ENCODE data around the gene PARD3B.

The PARD3B gene

DNA sequence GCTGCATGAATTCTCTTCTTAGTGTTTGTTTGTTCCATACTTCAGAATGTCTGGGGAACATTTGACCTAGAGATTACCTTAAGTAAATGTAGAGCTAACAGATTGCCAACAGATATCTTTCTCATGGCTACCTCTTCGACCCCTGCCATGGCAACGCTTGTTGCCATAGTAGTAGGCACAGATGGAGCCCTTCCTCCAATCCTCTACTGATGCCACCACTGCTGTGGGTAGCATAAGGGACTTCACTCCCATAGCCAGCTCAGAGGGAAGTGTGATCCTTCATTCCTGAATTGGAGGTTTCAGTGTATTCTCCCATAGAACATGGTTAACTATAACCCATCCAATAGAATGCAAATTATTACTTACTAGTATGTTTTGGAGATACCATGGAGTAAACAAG is 593.5 kb downstream of the PARD3B start:
- DNase-seq (ENCODE audit: low spot score), result no peak

DNA sequence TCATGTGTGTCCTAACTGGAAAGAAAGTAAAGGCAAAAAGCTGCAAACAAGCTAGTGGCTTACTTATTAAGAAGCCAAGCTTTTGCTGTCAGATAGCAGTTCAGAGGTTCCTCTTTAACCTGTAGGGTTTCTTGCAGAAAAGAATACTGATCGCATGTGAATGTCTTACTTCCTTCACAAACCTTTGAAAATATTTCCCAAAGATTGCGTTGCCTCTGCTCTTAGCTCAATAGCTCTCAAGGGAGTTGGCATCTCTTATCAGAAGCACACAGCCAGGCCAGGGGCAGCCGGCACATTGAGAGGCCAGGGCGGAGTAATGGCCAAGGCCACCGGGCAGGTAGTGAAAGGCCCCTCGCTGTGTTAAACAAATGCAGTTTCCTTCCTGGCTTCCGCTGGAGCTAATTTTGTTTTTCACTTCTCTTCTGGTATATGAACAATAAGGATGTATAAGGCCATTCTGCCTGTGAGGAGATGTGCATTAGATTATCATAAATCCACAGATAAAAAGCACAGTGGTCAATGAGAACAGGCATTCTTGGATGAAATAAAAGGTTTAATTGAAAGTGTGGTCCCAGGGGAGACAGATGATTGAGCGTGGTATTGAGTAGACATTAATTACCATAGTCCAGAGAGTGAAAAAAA is 594.7 kb downstream of the PARD3B start:
- DNase-seq (ENCODE audit: low spot score), result no peak

DNA sequence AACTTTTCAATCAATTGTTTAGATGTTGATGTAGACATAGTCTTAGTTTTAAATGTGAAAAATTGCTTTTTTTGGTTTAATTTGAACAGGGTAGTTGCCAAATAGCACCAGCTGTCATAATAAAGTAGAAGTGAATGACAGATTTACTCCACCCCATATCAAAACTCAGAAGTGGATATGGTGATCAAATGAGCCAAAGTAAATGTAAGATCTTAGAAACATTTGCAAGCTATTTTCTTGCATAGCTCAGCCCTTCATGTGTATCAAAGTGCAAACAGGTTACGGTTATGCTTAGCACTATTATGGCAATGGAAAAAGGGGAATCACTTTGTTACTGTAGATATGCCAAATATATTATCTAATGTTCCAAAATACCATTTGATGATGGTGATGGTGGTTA is 596.1 kb downstream of the PARD3B start:
- no peak for DNase-seq (ENCODE audit: low spot score)

DNA sequence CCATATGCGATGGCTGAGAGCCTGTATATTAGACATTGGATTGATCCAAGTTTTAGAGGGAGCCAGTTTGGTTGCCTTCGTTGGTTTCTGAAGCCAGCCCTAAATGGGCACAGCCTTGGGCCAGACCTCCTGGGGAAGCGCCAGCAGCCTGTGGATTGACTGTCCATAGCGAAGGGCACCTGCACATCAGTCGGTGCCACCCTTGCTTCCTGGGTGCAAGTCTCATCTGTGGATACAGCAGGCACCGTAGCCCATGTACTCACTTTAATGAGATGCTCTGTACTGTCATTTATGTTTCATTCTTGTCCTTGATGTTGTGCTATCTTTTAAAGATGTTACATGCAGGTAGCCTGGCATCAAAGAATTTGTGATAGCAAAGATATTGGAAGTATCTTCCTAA is 600.6 kb downstream of the PARD3B start:
- DNase-seq (ENCODE audit: low spot score), result no peak

DNA sequence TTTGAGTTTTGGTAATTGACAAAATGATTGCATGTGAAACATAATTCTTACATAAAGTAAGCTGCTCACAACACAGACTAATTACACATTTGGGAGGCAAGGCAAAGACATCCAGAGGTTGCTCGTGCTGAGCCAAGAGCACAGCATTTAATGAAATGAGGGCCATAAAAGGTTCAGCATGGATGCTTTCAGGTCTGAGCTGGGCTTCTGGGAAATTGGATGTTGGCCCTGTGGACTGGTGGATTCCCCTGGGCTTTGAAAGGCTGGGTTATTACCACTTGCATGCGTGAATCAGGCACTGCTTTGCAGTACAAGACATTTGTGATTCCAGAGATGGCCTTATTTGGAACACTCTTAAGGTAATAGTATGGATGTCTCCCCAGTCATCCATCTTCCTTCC is 603.5 kb downstream of the PARD3B start:
- no peak for DNase-seq (ENCODE audit: low spot score)

DNA sequence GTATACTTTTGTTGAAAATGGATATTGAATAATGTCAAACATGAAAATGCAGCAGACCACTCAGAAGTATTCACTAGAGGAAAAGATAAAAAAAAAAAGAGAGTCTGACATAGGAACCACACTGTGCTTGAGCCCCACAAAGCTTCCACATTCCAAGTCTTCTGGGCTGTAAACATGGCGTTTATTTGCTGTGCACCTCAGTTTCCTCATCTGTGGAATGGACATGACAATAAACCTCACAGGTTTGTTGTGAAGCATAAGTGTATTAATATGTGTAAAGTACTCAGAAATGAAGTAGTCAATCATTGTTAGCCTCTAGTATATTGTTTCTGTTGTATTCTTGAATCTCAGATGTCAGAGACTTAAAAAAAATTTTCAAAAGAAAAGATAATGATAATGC is 611.2 kb downstream of the PARD3B start:
- DNase-seq (ENCODE audit: low spot score), result no peak

DNA sequence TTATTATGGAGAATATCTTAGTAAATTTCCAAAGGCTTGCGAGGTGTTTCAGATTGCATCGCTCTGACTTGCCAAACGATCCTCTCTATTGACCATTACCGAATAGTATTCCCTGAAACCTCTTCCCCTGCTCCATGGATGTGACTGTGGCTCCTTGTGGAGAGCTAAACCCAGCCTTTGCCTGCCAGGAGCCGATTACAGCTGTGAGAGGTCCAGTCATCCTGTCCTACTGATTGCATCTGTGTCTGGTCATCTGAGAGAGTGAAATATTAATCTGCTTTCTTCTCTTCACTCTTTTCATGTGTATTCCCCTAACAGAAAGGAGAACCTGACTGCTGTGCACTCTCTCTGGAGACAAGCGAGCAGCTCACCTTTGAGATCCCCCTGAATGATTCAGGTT is 613.1 kb downstream of the PARD3B start:
- no peak for DNase-seq (ENCODE audit: low spot score)

DNA sequence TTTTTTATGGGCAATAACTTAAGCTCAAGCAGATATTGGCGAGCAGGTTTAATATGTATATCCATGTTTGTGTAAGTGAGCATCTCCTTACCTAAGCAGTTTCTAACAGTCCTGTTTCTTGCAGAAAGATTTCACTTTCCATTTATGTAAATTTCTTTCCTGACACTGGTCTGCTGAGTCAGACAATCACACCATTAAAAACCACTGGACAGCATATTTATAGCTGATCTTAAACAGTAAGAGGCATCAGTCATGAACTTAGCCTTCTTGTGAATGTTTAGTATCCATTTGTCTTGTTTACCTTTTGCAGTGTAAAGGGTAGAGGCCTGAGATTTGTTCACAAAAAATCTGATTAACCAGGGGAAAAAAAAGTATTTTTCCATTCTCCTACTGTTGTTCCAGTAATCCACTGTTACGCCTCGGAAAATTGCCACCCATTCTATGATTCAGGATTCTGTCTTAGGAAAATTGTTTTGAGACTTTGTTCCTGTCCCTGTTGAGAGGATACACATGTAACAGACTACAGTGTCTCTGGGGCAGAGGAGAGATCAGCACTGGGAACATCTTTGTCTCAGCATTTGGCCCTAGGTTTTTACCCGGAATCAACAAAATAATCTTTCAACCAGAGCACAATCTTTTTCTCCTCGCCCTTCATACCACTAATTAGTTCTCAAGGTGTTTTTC is 616.0 kb downstream of the PARD3B start:
- DNase-seq (ENCODE audit: low spot score), result no peak

DNA sequence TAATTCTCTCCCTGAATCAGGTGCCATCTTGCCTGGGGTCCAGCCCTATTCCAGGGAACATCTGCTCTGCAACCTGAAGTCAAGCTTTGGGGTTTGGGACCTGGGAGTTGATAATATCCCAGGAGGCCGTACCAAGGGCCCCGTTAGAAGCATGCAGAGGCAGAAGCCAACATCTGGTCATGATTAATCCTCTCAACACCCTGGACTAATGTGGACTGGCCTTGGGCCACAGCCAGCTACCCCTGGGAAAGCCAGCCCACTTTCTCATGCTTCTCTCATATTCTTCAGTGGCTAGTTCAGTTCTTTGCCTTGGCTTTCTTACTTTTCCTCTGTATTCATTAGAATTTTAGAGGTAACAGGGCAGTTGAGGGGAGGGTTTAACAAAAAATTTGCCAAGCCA is 621.5 kb downstream of the PARD3B start:
- DNase-seq (ENCODE audit: low spot score), result no peak

DNA sequence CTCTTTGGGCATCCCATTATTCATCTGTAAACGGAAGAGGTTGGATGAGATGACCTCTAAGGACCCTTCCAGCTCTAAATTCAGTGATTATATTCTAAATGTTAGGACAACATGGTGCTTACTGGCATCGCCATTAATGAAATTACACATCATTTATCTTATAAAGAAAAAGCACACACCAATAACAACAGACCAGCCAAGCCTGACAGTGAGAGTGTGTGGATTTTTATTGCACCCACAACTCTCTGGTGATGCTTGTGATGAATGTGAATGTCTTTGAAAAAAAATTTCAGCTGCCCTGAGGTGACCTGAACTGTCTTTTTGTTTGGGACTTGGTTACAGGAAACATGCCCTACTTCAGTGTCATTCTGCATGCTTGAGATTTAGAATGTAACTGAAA is 623.7 kb downstream of the PARD3B start:
- DNase-seq (ENCODE audit: low spot score), result no peak

DNA sequence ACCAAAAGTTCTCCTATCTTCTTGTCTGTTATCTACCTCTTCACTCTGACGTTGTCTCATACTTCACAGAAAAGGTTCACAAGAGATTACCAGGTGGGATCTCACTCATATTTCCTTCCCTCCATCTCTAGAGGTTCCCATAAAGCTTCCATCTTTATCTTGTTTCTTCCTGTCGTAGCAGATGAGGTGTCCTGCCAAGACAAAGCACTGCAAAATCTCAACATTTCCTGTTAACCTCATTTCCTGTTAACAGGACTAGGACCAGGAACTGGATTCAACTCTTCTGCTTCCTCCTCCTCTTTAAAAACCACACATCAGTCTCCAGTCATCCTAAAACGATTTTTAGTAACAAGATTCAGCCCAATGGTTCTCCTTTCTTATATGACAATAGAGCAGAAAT is 624.2 kb downstream of the PARD3B start:
- no peak for DNase-seq (ENCODE audit: low spot score)

DNA sequence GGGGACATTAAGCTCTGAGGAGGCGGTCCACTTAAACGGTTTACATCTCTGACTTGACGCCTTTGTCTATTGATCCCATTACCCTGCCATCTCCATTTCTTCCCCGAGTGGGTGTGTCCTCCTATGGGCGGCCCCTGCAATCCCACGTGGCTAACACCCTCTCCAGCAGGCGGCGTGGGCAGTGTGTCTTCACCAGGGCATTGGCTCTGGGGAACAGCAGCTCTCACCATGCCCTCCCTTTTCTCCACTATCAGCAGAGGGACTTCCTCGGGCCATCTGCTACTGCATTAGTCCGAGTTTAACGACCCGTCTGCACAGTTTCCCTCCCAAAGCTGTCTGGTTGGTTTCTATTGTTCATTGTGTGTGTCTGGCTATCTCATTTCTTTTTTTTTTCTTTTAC is 625.1 kb downstream of the PARD3B start:
- no peak for DNase-seq (ENCODE audit: low spot score)

DNA sequence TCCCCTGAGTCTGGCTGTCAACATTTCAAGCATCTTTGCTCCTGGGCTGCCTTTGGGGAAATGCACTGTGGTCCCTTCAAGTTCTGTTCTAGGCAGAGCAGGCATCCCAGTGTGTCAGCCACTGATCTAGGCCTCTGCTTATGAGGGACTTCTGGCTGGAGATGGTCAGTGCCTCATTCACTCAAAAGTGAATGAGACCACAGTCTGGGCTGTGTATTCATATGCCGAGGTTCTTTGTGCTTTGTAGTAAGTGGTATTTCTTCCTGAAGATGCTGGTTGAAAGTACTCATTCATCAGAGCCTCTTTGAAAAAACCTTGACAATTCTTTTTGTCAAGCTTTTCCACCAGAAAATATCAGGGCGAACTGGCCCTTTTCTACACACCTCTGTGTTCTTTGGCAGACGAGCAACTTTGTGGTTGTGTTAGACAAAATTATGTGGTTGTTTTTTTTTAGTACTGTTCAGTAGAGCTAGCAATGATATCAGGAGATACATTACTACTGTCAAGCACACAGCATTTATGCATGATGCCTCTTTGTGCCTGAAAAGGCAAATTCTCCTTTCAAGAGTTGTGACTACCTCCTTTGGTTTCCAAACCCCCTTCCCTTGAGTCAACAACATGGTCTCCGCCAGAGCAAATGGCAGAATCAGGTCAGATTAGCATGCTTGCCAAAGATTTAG is 626.1 kb downstream of the PARD3B start:
- no peak for DNase-seq (ENCODE audit: low spot score)

DNA sequence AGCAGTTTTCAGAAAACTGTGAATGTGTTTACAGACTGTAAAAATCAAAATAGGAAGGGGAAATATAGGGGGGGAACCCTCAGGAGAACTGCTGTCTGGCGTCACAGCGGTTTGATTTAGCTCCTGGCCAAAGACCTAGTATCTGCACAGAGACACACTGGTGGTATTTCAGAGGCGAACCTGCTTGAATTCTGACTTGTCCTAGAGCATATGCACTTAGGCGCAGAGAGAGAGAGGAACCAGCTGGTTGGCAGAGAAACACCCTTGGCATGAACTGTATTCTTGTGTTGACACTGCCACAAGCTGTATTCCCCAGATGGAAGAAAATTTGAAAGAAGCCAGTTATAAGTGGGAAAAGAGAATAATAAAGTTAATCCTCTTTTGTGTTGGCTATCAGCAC is 630.6 kb downstream of the PARD3B start:
- no peak for DNase-seq (ENCODE audit: low spot score)

DNA sequence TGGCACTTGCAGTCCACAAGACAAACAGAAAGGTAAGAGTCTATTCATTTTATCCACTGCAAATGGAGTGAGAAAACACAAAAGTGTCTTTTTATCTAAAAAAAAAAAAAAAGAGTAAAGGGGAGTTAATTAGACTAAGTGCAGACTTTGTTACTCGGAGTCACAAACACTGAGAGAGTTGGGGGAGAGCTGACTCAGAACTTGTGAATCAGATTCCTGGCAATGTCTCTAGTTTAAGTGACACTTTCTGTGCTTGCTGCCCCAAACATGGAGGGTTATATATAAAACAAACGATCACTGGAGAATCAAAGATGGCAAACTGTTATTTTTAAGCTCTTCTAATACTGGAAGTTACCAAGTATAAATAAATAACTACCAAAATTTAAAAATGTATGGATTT is 631.3 kb downstream of the PARD3B start:
- DNase-seq (ENCODE audit: low spot score), result no peak

DNA sequence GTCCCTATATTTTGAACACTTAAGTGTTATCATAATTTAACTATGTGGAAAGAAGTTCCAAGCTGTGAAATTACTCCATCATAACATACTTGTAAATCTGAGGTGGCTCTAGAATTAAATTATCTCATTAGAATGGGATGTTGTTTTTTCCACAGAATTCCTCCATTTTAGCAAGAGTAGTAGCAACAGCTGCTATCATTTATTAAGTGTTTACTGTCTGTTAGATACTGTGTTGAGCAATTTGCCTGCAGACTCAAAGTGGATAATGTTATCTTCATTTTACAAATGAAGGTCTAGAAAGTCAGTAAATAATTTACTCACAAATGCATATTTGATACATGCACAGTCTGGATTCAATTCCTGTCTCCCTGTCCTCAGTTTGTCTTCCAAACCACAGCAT is 632.3 kb downstream of the PARD3B start:
- DNase-seq (ENCODE audit: low spot score), result no peak

DNA sequence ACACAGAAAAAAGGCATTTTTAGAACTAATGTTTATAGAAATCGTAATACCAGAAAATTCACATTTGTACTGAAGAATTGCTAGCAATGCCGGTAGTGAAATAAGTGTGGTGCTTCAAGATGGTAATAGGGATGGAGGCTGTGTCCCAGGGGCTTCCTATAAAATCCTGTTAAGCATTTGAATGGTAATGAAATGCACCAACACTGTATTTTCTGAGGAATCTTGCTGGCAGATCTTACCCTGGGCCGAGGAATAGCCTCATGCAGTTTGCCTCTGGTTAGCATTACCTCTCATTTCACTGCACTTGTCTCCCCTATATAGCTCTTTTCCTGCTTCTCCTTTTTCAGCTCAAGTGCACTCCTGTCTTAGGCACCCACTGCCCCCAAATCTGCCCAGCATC is 635.5 kb downstream of the PARD3B start:
- DNase-seq (ENCODE audit: low spot score), result no peak

DNA sequence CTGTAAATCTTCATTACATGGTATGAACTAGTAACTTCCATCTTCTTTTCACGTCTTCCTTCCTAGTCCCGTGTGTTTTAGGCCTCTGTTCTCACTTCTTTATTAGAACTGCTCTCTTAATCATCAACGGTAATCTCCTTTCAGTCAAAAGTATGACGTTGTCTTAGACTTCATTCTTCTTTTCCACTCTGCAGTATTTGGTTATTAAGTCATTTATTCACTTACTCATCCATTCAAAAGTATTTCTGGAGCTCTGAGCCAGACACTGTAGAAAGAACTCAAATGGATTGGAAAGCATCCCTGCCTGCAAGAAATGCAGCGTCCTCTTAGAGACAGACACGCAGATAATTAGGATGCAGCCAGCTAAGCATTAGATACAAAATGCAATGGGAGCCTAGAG is 642.5 kb downstream of the PARD3B start:
- no peak for DNase-seq (ENCODE audit: low spot score)

DNA sequence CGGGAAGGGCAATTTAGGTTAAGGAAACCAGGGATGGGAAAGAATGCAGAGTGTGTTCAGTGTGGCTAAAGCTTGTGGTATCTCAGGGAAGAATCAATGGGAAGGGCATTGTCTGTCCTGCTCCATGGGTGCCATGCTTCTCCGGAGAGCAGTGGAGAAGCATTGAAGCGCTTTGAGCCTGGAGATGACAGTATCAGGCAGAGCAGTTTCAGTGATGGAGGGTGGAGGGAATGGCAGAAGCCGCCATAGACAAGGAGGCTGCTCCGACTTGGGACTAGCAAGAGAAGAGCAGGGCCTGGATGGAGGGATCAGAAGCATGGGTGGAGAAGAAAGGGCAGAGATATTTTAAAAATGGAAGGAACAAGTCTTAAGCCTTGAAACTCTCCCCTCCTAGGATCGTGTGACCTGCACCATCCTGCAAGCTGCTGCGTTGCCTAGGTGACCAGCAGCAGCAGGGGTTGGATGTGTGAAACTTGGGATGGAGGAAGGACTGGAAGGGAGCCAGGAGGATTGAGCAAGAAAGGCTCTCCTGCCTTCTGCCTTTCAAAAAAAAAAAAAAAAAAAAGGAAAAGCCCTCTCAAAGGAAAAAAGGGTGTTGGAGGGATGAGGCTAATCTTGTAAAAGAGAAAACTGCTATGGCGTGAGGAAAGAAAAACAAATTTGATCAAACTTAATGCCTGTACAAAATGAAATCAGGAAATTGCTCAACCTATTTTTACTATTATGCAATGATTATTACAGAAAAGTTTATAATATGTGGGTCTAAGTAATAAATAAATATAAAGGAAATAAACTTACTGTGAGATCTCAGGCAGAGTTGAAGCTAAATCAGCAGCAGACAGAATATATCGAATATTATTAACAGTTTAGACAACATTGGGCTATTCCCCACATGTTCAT is 643.2 kb downstream of the PARD3B start:
- DNase-seq (ENCODE audit: low spot score), result no peak

DNA sequence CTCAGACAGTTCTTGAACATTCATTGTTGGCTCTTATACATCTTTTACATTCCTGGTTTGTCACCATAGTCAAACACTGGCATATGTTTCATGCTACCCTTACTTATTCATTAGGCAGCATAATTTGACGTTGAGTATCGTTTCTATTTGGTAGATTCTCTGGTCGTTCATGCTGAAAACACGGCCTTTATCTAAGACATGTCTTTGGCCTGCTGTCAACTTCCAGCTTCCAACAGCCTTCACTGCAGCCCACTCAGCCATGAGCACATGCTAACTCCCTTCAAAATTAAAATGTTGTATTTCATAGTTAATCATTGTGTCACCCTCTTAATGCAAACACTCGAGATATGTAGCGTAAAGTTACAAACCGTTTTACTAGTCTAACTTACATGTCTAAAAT is 644.0 kb downstream of the PARD3B start:
- DNase-seq (ENCODE audit: low spot score), result no peak

DNA sequence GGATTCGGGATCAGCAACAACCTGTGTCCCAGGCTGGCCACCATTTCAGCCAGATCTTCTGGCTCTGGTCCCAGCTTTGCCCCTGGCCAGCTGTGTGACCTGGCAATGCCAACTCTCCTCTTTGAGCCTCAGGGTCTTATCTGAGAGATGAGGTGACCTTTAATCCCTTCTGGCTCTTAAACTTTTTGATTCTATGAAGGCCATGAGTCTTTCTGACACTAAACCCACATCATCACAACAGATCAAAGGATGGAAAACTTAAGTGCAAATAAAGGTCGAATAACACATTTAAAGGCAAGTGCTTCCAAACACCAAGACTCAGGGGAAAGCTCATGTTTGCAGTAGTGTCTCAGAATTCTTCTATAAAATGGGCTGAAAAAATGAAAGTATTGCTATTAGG is 645.3 kb downstream of the PARD3B start:
- no peak for DNase-seq (ENCODE audit: low spot score)

DNA sequence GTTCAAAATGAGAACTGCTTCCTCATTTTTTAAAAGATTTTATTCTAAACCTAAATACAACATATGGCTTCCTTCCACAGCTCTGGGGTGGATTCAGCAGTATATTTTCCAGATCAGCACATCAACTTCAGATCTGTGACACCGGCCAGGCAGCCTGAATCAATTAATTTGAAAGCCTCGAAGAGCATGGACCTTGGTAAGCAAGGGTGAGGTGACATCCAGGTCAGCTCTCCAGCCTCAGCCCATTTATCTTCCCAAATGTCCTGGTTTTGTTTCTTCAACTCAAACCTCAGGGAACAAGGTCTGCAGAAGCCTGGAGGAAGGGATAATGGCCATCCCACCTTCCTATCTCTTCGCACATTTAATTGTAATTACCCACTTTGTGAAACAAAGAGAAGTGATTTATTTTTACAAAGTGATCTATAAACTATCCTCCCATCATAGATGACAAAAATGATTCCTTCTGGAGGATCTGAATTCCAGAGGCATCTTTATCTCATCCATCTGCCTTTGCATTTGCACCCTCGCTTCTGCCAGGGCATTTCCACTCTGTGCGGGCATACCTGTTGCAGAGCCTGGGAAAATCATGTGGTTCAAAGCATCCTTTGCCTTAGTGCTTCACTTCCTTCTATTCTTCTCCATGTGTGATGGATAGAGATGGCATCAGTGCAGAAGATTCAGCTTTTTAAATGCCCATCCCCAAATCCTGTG is 648.0 kb downstream of the PARD3B start:
- DNase-seq (ENCODE audit: low spot score), result no peak

Measured in LoVo (cell line).